GM19372 (cell line): ENCODE measurements around the gene GBGT1.
"Not testable (repeated sequence)": the region's sequence is repeated elsewhere in the genome, so short reads cannot be mapped to it uniquely, and the experiment has no call there.

Experiments
- ATAC-seq: cut with Tn5 transposase; IDR thresholded peaks from one replicate; pipeline ENCODE4 v1.9.1; 2021; ENCODE audit warnings: mild to moderate bottlenecking, low read depth, moderate library complexity; ENCODE audit not compliant: unreplicated experiment

Gene GBGT1

GRCh38 chr9:133163504-133164172 is at the start of gene GBGT1:
TSS of gene GBGT1 (minus strand) at chr9:133163914. CDS start at chr9:133162412, 1,502 bp downstream.
- ATAC-seq: no peak

DNA sequence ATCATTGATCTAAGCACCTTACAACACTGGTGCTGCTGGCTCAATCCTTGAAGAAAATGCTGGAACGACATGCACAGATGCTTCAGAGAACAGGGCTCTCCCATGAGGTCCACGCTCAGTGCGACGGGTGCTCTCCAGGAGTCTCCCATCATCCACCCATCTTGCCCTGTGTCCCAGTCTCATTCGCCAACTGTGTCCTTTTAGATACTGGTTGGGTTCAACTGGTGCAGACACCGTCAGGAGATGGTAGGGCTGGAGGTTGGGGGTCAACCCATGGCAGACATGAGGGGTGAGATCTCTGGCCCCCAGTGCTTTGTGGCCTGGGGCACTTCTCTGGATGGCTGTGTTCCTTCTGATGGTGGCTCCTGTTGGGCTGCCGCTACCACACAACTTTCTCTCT is 46.9 kb upstream of the GBGT1 start:
- ATAC-seq: no peak

DNA sequence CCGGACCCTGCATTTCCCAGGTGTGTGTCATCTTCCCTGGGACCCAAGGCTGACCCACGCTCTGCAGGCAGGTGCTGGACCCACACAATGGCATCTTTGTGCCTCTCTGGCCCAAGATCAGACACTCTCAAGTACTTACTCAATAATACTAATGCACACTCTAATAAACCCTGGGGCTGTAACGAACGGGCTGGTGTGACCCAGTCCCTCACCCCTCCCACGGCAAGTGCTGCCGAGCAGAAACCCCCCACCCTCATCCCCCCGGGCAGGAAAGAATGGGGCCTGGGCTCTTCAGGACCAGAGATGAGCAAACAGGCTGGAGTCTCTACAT is 46.5 kb upstream of the GBGT1 start:
- ATAC-seq: no peak

DNA sequence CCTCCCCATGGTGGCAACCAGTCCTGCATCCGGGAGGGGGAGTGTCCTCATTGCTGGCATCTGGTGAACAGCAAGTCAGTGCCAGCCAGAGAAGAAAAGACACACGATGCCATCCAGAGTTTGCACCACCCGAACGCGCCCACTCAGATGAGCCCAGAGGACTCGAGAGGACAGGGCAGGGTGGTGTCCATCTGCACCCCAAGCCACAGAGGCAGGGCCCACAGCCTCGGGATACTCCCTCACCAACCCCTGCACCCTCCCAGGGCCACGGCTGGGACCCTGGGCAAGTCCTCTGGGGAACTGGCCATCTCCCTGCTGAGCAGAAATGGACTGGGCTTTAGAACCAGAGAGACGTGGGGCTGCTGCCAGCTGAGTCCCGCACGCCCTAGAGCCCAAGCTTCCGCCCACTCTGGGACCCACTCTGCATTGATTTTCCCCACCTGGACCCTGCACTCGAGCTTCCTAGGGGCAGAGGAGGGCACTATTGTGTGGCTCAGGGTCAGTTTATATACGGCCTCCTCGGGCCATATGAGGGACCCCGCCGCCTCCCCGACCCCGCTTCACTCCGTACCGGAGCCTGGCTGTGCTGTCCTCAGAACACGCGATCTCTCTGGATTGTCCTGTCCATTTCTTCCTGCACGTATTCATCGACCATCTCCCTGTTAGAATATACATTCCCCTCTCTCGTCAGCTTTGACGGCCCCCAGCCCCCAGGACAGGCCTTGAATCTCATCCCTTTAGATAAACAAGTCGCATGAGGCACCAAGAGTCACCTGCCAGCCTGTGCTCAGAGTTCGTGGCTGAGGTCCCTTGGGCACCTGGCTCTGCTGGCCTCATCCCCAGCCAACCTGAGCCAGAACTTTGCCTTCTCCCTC is 45.9 kb upstream of the GBGT1 start:
- ATAC-seq: not testable (repeated sequence)

DNA sequence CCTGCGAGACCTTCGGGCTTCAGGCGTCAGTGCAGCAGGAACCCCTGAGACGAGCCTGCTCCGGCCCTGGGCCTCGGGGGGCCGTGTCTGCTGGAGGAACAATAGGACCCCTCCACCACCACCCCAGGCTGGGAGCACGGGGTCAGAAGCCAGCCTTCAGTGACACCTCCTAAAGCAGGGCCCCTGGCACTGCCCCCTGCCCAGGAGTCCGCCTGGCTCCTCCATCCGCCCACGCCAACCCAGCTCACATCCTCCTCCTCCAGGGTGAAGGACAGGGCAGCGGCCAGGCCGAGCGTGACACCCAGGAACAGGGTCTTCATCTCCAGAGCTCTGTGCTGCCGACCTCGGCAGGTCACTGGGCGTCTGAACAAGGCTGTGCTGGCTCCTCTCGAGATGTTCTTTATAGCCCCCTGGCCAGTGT is 45.2 kb upstream of the GBGT1 start, which contains the start of gene OBP2B:
TSS of gene OBP2B (minus strand) at position 371 of the 421 bp plus-strand sequence. CDS start at position 320, 51 bp downstream.
- not testable (repeated sequence) for ATAC-seq

GRCh38 chr9:133208171-133208879 is 44.6 kb upstream of the GBGT1 start:
- not testable (repeated sequence) for ATAC-seq

GRCh38 chr9:133207540-133208170 is 43.9 kb upstream of the GBGT1 start:
- ATAC-seq: no peak

- no peak for ATAC-seq
Measured at GRCh38 chr9:133207021-133207531, 43.4 kb upstream of the GBGT1 start.

GRCh38 chr9:133205996-133206931 is 42.5 kb upstream of the GBGT1 start:
- no peak for ATAC-seq

- not testable (repeated sequence) for ATAC-seq
Measured at GRCh38 chr9:133205481-133205887, 41.8 kb upstream of the GBGT1 start.

GRCh38 chr9:133204993-133205336 is 41.3 kb upstream of the GBGT1 start:
- ATAC-seq: no peak

GRCh38 chr9:133204335-133204992 is 40.8 kb upstream of the GBGT1 start:
- ATAC-seq: no peak

GRCh38 chr9:133203506-133204075 is 39.9 kb upstream of the GBGT1 start:
- ATAC-seq: no peak

- no peak for ATAC-seq
Measured at GRCh38 chr9:133202688-133203453, 39.2 kb upstream of the GBGT1 start.

- ATAC-seq: no peak
Measured at GRCh38 chr9:133202145-133202513, 38.4 kb upstream of the GBGT1 start.

DNA sequence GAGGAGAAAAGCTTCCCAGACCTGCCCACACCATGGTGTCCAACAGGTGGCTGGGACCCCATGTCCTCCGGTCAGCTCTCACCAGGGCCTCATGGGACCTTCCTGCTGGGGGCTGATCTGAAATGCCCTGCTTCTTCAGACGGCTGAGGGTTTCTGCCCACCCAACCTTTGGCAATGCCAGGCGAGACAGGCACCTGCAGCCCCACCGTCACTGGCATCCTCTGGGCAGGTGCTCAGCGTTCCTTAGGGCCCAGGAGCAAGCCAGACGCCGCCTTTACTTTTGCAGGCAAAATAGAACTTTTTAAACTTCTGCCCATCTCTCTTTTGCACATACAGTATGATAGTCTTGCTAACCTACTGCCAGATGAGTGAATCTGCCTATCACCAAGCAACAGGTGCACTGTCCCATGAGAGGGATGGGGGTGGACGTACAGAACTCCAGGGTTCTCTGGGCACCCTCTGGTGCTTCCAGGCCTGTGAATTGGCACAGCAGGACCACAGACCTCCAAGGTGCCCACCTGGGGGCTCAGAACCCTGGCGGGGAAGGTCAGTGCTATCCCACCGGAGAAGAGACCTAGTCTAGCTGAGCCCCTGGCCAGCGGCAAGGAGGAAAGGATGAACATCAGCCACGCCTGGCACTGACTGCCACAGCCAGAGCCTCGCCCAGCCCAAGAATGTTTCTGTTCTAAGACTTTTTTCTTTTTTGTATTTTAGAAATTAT is 37.9 kb upstream of the GBGT1 start:
- no peak for ATAC-seq

GRCh38 chr9:133200631-133201030 is 36.9 kb upstream of the GBGT1 start:
- no peak for ATAC-seq
